ENCODE results near the gene CCDC160.

DNA sequence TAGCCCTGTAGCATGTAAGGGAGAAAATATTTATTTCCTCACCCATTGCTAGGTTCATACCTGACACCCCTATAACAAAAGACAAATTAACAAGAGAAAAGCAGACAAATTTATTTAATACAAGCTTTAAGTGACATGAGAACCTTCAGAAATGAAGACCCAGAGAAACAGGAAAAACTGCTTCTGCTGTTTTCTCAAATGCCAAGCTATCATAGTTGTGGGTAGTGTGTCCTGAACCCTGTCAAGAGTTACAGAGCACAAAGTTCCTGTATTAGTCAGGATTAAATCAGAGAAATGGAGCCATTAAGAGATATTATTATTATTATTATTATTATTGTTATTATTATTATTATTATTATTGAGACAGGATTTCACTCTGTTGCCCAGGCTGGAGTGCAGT lies 17.5 kb downstream of the CCDC160 start:
- TF ChIP-seq, protein P1, sequence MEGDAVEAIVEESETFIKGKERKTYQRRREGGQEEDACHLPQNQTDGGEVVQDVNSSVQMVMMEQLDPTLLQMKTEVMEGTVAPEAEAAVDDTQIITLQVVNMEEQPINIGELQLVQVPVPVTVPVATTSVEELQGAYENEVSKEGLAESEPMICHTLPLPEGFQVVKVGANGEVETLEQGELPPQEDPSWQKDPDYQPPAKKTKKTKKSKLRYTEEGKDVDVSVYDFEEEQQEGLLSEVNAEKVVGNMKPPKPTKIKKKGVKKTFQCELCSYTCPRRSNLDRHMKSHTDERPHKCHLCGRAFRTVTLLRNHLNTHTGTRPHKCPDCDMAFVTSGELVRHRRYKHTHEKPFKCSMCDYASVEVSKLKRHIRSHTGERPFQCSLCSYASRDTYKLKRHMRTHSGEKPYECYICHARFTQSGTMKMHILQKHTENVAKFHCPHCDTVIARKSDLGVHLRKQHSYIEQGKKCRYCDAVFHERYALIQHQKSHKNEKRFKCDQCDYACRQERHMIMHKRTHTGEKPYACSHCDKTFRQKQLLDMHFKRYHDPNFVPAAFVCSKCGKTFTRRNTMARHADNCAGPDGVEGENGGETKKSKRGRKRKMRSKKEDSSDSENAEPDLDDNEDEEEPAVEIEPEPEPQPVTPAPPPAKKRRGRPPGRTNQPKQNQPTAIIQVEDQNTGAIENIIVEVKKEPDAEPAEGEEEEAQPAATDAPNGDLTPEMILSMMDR (IDR thresholded peaks at IDR 0.05) = no peak
- no peak for TF ChIP-seq POLR2A (IDR thresholded peaks at IDR 0.05)
